Activated gamma-delta T cell treated with anti-CD3 and anti-CD28 coated beads, Interleukin-2, amount 50 U/mL, for 16 hours (primary cell): Measurements from ENCODE around the gene ZBTB7B.

Experiments
- DNase-seq: peaks from one replicate; pipeline ENCODE4 v3.0.0-alpha.2; 2020; ENCODE audit warnings: low read depth

The ZBTB7B gene

DNA sequence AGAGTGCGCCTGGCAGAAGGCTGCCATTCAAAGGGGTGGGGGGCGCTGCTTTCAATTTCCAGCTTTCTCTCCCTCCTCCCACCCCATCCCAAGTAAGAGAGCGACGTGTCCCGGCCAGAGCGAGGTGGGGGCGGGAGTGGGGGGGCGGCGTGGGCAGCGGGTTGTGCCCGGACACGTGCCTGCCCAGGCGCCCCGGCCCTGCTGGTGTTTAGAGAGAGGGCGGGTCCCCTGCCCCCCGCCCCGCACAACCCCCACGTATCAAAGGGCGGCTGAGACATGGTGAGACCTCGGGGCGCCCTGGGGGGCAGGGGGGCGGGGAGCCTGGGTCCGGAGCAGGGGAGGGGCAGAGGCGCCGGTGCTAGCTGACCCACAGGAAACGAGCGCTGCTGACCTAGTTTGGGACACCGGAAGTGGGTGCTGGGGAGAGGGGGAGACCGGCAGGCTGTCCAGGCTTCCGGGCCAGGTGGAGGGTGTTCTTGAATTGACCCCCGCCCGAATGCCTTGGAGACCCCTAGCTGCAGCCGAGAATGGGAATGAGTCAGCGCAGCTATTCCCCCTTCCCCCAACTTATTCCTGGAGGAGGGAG is 1.3 kb downstream of the ZBTB7B start:
- no peak for DNase-seq

- DNase-seq, result no peak
Measured at GRCh38 chr1:155004352-155005075, 1.9 kb downstream of the ZBTB7B start.

GRCh38 chr1:155005076-155006011 is 2.7 kb downstream of the ZBTB7B start:
- DNase-seq, result no peak

GRCh38 chr1:155006601-155007101 is 4.0 kb downstream of the ZBTB7B start:
- no peak for DNase-seq

DNA sequence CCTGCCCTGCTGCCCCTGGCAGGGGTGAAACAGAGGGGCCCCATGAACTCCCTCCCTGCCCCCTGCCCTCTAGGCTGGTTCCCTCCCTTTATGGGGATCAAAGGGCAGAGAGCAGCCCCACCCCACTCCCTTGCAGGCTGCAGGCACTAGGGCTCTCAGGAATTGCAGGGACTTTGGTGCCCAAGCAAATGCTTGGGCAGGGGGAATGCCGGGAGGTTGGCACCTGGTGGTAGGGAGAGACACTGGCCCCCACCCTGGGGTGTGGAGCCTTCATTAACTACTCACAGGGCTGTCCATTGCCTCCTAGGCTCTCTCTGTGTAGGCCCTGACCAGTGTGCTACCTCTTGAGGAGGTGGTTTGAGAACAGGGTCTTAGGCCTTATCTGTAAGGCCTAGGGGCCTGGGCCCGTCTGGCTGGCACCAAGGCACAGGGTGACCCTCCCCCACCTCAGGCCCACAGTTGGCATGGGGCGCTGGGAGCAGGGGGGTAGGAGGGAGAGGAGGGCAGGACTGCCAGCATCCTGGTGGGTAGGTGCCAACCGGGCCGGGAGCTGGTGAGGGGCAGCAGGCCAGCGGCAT is 4.7 kb downstream of the ZBTB7B start:
- no peak for DNase-seq

- no peak for DNase-seq
Measured at GRCh38 chr1:155008015-155008941, 5.7 kb downstream of the ZBTB7B start.

DNA sequence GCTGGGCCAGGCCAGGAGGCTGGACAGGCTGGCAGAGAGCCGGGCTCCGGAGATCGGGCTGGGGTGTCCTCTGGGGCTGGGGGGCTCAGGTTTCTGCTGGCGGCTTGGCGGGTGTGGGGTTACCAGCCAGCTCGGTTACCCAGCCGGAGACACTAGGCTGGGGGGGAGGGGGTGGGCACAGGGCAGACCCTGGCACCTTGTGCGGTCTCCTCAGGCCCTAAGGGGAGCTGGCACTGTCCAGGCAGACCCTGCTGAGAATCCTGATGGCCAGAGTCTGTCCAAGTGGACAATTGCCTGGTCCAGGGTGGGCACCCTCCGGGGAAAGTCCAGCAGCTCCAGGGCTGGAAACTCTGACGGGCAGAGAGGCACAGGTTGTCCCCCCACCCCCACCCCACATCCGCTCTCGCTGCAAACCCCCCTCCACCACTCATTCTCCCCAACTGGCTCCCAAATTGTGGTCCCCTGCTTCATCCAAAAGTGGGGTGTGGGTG is 6.7 kb downstream of the ZBTB7B start:
- no peak for DNase-seq

DNA sequence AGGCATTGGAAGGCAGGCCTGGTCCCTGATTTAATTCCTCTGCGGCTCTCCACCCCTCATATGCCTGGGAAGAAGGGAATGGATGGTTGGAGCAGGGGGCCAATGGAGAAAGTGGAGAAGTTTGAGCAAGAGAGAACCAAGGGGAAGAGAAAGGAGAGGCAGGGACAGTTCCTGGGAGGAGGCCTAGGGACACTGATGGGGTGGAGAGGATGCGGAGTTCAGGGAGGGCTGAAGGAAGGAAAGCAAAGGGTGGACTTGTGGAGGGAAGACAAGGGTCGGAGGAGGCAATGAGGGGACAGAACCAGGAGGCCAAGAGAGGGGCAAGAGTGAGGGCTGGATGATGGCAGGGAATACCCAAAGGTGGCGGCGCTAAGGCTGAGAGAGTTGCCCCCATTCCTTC is 7.1 kb downstream of the ZBTB7B start:
- DNase-seq, result no peak

DNA sequence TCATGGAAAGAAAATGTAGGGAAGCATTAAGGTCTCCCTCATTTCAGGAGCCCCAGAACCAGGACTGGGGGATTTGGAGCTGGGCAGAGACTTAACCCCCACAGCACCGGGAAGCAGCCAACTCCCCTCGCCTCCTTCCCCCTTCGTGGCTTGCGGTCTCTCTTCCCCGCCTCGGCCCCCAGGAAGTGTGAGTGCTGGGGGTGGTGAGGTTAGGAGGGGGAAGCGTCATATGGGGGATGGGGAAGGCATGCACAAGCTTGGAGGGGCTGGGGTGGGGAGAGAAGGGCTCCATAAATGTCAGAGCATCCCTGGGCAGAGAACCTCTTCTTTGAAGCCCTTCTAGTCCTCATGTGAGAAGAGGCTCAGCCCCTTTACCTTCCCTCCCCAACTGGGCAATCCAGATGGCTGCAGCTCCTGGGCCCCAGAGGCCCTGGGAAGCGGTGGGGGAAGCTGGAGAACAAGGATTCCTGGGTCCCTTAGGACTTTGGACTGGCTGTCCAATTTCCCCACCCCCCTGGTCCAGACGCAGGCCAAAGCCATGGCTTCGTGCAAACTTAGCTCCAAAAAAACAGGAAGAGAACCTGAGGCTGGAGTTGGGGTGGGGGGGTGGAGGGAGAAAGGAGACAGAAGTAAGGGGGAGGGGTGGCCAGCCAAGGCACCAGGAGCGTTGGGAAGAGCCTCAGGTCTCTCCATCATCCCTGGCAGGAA is 7.8 kb downstream of the ZBTB7B start:
- DNase-seq, result no peak

DNA sequence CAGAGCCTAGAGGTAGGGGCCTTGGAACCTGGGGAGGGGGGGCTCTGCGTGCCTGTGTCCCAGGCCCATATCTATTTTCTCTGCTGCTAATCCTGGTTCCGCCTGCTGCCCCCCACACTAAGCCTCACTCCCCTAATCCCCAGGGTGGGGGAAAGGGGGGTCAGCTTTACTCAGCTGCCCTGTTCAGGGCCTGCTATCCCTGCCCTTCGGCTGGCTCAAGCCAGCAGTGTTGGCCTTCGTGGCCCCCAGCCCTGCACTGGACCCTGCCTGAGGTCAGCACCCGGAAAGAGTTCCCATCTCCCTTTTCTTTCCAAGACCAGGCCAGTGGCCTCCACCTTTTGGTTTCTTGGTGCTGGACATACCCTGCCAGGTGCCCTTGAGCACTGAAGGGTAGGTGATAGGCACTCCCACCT is 8.4 kb downstream of the ZBTB7B start:
- DNase-seq, result no peak

GRCh38 chr1:155011437-155012025 is 8.9 kb downstream of the ZBTB7B start:
- no peak for DNase-seq

DNA sequence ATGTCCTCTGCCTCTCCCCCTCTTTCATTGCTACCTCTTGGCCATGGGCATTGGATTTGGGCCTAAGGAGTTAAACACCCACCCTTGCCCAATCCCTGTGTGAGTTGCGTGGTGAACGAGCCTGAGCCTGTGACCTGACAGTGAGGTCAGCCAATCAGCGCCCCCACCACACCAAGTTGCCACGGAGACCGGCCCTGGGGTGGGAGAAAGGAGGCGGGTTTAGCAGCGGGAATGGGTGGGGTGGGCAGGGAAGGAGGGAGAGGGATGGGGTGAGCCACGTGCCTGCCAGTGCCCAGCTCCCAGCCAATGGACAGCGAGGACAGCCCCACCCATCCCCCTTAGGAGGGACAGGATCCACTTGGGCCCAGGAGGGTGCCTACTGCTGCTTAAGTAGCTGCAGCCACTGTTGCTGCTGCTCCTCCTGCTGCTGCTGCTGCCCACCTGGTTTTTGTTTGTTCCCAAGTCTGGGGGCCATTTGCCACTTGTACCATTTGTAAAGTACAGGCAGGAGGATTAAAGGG is 9.5 kb downstream of the ZBTB7B start:
- DNase-seq, result no peak

- no peak for DNase-seq
Measured at GRCh38 chr1:155012776-155013602, 10.4 kb downstream of the ZBTB7B start.

DNA sequence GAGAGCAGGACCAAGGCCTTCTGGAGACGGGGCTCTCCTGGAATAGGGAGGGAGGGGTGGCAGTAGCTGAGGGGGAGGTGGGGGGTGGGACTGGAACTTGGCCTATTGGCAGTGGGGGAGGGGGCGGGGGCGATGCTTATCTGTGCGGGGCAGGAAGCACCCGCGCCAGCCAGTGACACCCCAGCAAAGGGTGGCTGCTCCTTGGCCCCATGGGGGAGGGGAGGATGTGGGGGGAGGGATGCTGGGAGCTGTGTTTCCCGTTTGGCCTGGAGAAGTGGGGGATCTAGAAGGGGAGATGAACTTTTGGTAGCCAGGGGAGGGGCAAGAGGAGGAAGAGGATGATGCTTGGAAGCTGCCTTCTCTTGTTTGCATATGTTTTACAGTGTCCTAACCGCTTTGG is 11.0 kb downstream of the ZBTB7B start:
- no peak for DNase-seq

DNA sequence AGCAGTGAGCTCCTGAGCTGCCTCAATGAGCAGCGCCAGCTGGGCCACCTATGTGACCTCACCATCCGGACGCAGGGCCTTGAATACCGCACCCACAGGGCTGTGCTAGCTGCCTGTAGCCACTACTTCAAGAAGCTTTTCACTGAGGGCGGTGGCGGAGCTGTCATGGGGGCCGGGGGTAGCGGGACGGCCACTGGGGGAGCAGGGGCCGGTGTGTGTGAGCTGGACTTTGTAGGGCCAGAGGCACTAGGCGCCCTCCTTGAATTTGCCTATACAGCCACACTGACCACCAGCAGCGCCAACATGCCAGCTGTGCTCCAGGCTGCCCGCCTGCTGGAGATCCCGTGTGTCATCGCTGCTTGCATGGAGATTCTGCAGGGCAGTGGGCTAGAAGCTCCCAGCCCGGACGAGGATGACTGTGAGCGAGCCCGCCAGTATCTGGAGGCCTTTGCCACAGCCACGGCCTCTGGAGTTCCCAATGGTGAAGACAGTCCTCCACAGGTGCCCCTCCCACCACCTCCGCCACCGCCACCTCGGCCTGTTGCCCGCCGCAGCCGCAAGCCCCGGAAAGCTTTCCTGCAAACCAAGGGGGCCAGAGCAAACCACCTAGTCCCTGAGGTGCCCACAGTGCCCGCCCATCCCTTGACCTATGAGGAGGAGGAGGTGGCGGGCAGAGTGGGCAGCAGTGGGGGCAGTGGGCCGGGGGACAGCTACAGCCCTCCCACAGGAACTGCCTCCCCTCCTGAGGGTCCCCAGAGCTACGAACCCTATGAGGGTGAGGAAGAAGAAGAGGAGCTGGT is 12.3 kb downstream of the ZBTB7B start:
- DNase-seq, result no peak

DNA sequence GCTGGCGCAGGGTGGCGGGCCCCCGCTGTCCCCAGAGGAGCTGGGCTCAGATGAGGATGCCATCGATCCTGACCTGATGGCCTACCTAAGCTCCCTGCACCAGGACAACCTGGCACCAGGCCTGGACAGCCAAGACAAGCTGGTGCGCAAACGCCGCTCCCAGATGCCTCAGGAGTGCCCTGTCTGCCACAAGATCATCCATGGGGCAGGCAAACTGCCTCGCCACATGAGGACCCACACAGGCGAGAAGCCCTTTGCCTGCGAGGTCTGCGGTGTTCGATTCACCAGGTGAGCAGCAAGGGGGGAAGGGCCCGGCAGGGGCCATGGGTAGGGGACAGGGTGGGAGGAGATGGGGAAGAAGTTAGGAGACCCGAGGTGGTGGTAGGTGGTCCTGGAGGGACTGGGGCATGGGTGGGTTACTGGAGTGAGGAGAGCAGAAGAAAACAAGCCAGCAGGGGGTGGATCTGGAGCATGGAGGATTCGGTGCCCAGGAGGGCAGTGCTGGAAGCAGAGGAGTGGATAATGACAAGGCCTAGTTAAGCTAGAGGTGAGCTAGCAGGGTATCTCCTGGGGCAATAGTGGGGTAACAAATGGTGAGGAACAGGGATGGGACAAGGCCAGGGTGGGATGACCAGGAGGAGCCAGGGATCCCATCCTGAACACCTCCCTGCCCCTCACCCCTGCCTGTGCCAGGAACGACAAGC is 13.1 kb downstream of the ZBTB7B start:
- DNase-seq, result no peak

- DNase-seq, result no peak
Measured at GRCh38 chr1:155016231-155016831, 13.7 kb downstream of the ZBTB7B start.
